Astrocyte of the hippocampus (primary cell): ENCODE results near the gene ZNF358.
A peak's percentile ranks its signal among the peaks of the same experiment; 100 is the strongest.

Source experiments
- DNase-seq: peaks from one replicate; pipeline ENCODE4 v3.0.0; 2011; ENCODE audit warnings: low read depth, low spot score

The ZNF358 gene

GRCh38 chr19:7515645-7516151 is at the start of gene ZNF358:
ZNF358 (plus strand) TSS chr19:7516103; CDS start chr19:7519243, 3,140 bp downstream.
- peak; percentile 90 for DNase-seq

- DNase-seq: no peak
Observed at GRCh38 chr19:7467009-7467989, 48.6 kb upstream of the ZNF358 start.

GRCh38 chr19:7468840-7469239 is 47.1 kb upstream of the ZNF358 start:
- no peak for DNase-seq

- no peak for DNase-seq
Observed at GRCh38 chr19:7469669-7470285, 46.1 kb upstream of the ZNF358 start.

GRCh38 chr19:7470540-7471305 is 45.2 kb upstream of the ZNF358 start:
- DNase-seq: no peak

- no peak for DNase-seq
Observed at GRCh38 chr19:7471696-7472615, 43.9 kb upstream of the ZNF358 start.

GRCh38 chr19:7475665-7476064 is 40.2 kb upstream of the ZNF358 start:
- no peak for DNase-seq

- DNase-seq: no peak
Observed at GRCh38 chr19:7476241-7476640, 39.7 kb upstream of the ZNF358 start.

- DNase-seq: no peak
Observed at GRCh38 chr19:7476777-7477494, 39.0 kb upstream of the ZNF358 start.

- DNase-seq: no peak
Observed at GRCh38 chr19:7477758-7478157, 38.1 kb upstream of the ZNF358 start.

- DNase-seq: peak; percentile 33
Observed at GRCh38 chr19:7478173-7478842, 37.6 kb upstream of the ZNF358 start.

- no peak for DNase-seq
Observed at GRCh38 chr19:7478843-7479227, 37.1 kb upstream of the ZNF358 start.

GRCh38 chr19:7480222-7480969 is 35.5 kb upstream of the ZNF358 start:
- DNase-seq: no peak

GRCh38 chr19:7480970-7481255 is 35.0 kb upstream of the ZNF358 start:
- DNase-seq: no peak

- peak; percentile 29 for DNase-seq
Observed at GRCh38 chr19:7482584-7483439, 33.1 kb upstream of the ZNF358 start.

- no peak for DNase-seq
Observed at GRCh38 chr19:7483720-7484201, 32.1 kb upstream of the ZNF358 start.

- DNase-seq: no peak
Observed at GRCh38 chr19:7486923-7487322, 29.0 kb upstream of the ZNF358 start.
